Gastrocnemius medialis (tissue), 4 donors: ENCODE data around the gene HPCAL1.

Source experiments
- POLR2A ChIP-seq, 2 donors: fragments of 450-650 bp; IDR thresholded peaks; one replicate each; pipeline ENCODE4 v1.6.1; 2017; ENCODE audit warnings: antibody characterized with exemption in 2 of 2, mild to moderate bottlenecking in 2 of 2, moderate library complexity in 2 of 2
- TF ChIP-seq, protein P1 (sequence below), 5 experiments: fragments of 450-650 bp in 3 of 5; fragments of 200-600 bp in 2 of 5; sonication (generic) in 2 of 5; IDR thresholded peaks in 4 of 5; conservative IDR thresholded peaks in 1 of 5; 1 replicate in 4 of 5; 2 replicates in 1 of 5; pipeline ENCODE4 v1.5.1; 2016 to 2019; ENCODE audit warnings: antibody characterized with exemption in 5 of 5, mild to moderate bottlenecking in 3 of 5, moderate library complexity in 3 of 5

DNA sequence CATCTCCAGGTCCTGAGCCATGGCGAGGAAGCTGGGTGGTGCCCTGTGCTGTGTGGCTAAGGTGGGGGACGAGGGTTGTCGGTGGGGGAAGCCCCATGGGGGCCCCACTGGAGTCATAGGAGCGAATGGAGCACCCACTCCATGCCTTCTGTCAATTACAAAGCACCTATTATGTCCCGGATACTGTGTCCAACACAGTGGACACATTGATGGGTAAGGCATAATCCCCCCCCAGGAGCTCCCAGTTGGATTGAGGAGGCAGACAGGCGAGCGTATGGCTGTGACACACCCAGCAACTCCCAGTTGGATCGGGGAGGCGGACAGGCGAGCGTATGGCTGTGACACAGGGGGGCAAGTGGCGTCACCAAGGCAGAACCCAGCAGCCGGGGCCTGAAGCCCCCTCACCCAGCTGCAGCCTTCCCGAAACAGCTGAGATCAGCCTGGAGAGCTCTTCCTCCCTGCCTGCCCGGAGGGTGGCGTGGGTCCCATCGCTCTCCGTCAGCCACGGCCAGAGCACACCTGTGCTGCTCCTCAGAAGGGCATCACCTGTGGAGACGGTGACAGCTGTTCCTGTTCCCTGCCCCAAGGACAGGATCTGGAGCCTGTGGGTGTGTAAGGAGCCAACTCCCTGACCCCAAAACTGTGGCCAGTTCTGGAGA is 69.6 kb downstream of the HPCAL1 start:
- TF ChIP-seq, protein P1, sequence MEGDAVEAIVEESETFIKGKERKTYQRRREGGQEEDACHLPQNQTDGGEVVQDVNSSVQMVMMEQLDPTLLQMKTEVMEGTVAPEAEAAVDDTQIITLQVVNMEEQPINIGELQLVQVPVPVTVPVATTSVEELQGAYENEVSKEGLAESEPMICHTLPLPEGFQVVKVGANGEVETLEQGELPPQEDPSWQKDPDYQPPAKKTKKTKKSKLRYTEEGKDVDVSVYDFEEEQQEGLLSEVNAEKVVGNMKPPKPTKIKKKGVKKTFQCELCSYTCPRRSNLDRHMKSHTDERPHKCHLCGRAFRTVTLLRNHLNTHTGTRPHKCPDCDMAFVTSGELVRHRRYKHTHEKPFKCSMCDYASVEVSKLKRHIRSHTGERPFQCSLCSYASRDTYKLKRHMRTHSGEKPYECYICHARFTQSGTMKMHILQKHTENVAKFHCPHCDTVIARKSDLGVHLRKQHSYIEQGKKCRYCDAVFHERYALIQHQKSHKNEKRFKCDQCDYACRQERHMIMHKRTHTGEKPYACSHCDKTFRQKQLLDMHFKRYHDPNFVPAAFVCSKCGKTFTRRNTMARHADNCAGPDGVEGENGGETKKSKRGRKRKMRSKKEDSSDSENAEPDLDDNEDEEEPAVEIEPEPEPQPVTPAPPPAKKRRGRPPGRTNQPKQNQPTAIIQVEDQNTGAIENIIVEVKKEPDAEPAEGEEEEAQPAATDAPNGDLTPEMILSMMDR (IDR thresholded peaks at IDR 0.05 in 4 of 5, conservative IDR thresholded peaks at IDR 0.05 in 1 of 5), result no peak
- no peak for TF ChIP-seq POLR2A (IDR thresholded peaks at IDR 0.05)
